HepG2 (cell line): Measurements from ENCODE around the gene FNIP2.

Experiments used
- ETV6 ChIP-seq: sonication (generic); formaldehyde crosslinking; conservative IDR thresholded peaks from 2 replicates; pipeline ENCODE4 v1.4.0; 2020; ENCODE audit warnings: missing genetic modification reagents
- MYNN ChIP-seq: sonication (generic); formaldehyde crosslinking; IDR thresholded peaks from 2 replicates; pipeline ENCODE4 v1.4.0; 2020; ENCODE audit warnings: mild to moderate bottlenecking, low read depth, missing genetic modification reagents
- ONECUT2 ChIP-seq: sonication (generic); formaldehyde crosslinking; IDR thresholded peaks from 2 replicates; pipeline ENCODE4 v1.4.0; 2020; ENCODE audit warnings: missing genetic modification reagents
- ZBTB1 ChIP-seq: sonication (generic); formaldehyde crosslinking; IDR thresholded peaks from 2 replicates; pipeline ENCODE4 v1.4.0; 2020; ENCODE audit warnings: missing genetic modification reagents, borderline replicate concordance
- ZFP36 ChIP-seq: fragments of 150-350 bp; IDR thresholded peaks from 2 replicates; pipeline ENCODE4 v1.6.1; 2018; ENCODE audit warnings: borderline replicate concordance, low read length, low read depth; ENCODE audit not compliant: partially characterized antibody
- ZNF530 ChIP-seq: sonication (generic); formaldehyde crosslinking; IDR thresholded peaks from 2 replicates; pipeline ENCODE4 v1.5.0; 2020; ENCODE audit warnings: low read depth, mild to moderate bottlenecking, missing genetic modification reagents
- ZSCAN30 ChIP-seq: sonication (generic); formaldehyde crosslinking; IDR thresholded peaks from 2 replicates; pipeline ENCODE4 v1.5.0; 2020; ENCODE audit warnings: mild to moderate bottlenecking, missing genetic modification reagents

GRCh38 chr4:158760866-158761265, 8.0 kb upstream of the FNIP2 start:
- TF ChIP-seq ONECUT2 (CRISPR knock-in tag): no peak
- TF ChIP-seq ZSCAN30: no peak
- TF ChIP-seq ZBTB1 (CRISPR knock-in tag): no peak
- no peak for TF ChIP-seq ZNF530 (CRISPR knock-in tag)
- TF ChIP-seq ETV6 (CRISPR knock-in tag): no peak
- no peak for TF ChIP-seq MYNN (CRISPR knock-in tag)
- no peak for TF ChIP-seq ZFP36
